Epidermal melanocyte (primary cell): ENCODE data around the gene ADAMTS17.

Source experiments
- DNase-seq: peaks from one replicate; pipeline ENCODE4 v3.0.0; 2011; ENCODE audit warnings: low spot score; ENCODE audit not compliant: insufficient read length

ADAMTS17 gene

DNA sequence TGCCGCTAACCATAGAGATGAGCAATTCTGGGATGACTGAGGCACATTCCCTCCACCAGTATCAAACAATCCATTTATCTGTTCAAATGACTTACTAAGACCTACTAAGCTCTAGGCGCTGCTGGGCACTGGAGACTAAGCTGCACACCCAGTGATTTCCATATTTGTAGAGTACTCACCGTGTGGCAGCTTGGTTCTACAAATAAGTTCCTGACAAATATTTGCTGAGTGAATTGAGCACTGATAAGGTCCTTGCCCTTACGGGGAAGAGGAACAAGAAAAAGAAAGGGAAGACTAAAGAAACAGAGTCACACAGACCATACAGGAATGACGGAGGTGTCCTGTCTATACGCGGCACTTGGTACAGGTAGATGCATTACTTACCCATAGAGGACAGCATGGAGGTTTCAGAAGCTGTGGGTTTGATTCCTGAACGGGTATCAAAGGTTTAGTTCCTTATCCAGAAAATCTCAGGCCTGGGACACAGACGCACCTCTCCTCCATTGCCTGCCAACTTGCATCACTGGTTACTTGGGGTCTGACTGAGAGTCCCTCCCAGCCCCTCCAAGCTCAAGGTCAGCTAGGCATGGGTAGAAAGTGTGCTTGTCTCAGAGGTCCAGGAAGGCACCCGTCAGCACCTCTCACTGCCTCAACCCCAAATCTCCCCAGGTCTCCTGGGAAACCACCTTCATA lies 310.0 kb downstream of the ADAMTS17 start:
- no peak for DNase-seq

DNA sequence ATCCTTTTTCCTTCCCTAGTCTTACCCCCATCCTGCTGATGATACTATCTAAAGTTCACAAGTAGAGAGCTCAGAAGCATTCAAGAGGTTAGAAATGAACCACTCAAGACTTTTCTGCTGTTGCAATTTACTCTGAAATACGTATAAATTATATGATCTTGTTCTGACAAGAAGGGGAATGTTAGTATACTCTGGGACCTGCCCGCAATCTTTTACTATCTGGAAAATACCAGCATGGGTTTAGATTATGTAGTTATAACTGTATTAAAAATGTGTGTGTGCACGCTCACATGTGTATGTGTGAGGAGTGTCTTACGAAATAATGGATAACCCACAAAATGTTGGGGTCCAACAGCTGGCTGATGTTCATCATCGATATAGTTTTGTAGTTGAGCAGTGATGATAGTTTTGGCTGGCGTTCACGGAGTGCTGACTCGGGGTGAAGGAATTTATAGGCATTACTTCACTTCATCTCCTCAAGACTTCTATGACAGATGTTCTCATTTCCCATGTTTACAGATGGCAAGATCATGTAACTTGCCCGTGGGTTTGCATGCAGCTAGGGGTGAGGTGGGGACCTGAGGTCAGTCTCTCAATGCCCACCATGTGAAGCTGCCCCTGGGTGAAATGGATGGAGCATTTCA lies 311.1 kb downstream of the ADAMTS17 start:
- no peak for DNase-seq

DNA sequence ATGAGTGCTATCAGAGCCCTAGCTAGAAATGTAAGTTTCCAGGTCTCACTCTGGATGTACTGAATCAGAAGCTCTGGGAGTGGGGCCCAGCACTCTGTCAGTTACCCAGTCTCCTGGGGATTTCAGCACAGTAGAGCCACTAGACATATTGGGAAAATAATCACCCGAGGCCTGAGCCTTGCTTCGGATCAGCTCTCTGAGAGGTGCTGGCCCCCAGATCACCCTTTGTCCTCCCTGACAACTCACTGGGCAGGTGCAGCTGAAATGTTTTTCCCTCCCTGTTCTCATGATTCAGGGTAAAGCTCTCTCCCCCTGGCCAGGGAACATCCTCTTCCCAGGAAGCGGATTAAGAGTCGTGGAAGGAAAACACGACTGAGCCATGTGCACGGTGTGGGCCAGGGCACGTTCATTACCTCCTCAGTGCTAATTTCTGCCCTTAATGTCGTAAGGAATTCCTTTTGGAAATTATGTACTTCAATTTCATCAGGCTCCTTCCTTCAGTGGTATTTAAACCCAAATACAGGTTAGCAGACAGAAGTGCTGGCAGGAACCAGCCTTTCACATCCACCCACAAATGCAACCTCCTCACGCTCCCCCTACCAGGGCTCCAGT lies 311.8 kb downstream of the ADAMTS17 start:
- DNase-seq = no peak

DNA sequence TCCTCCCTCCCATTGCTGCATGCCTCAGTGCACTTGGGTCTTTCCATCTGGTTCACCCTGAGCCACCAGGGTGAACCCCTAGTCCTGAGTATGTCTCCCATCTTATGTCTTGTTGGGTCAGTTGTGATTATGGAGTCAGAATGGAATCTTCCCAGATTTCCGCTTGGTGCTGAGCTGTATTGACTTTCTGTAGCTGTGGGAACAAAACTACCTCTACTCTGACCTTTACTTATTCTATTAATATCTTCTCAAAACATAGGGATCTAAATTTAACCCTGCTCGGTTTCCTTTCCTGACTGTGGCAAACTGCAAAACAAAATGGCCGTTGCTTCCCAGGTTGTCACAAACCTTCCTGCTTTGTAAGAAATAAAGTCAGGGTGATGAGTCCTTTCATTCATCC lies 312.7 kb downstream of the ADAMTS17 start:
- no peak for DNase-seq

DNA sequence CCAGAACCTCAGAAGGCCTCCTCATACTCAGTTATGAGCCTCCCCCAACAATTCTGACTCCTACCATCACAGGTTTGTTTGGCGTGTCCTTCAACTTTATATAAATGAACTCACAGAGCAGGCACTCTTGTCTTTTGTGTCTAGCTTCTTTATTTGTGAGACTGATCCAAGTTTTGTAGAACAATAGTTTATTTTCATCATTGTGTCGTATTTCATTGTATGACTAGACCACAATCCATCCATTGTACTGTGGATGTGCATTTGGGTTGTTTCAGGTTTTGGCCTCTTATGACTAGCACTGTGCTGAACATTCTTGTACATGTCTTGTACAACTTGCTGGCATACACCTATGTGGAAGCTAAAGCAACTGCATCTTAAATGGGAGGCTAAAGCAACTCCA lies 315.7 kb downstream of the ADAMTS17 start:
- DNase-seq = no peak

DNA sequence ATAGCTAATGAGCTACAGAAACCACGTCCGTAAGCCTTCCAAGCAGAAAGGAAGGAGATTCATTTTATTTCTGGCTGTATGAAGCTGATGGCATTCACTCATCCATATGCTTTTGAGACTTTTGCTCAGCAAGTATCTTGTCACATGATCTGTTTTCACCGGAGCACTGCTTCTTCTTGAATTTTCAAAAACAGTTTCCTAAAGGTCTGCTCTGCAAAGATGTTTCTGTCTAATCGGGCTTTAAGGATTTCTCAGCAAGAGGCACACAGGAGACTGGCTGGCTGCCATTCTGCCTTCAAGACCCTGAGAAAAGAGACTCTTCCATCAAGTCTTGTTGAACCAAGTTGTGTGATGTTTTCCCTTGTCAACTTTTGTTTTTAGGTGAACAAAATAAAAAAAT lies 319.0 kb downstream of the ADAMTS17 start:
- DNase-seq = no peak

DNA sequence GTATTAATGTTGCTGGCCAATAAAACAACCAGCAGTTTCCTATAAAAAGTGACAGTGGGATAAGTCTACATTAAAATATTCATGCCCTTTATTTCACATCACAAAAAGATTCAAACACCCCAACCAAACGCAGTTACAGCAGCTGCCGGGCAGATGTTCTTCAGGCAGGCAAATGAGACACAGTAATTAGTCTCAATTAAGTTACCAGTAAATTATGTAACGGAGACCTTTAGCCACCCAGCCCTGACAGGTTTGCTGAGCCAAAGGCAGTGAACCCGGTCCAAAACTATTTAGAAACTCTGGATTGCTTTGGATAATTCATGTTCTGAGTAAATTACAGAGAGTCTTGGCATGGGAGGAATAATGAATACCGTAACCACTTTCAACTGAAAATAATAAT lies 319.4 kb downstream of the ADAMTS17 start:
- DNase-seq = no peak

DNA sequence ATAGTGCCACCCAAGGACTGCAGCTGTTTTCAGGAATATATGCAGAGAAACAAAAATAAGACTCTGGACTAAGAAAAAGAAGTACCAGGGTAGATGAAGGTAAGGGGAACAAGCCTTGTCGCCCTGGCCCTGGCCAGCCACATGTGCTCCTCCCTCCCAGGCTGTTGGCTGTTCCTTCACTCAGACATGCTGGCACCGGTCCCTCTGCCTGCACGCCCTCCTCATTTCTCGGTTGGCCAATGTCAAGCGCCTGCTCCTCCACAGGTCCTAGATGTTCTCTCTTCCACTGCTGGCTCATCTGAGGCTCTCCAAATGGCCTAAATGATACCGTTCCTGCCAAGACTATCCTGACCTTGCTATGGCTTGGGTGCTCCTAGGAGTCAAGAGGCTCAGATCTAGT lies 320.1 kb downstream of the ADAMTS17 start:
- no peak for DNase-seq

DNA sequence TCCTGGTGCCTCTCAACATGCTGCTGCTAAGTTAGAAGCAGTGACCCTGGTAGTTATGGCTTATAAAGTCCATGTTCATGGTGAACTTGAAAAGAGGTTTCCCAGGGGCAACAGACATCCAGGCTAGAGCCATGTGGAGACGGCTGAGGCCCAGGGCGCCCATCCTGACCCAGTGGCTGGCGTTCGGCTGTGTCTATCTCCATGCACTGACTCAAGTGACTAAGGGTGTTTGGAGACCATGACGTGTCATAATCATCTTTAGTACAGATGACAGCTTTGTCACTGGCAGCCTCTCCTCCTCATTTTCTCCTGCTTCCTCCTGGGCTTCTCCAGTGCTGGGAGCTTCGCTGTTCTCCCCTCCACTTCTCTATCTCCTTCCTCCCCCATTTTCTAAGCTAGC lies 321.2 kb downstream of the ADAMTS17 start:
- DNase-seq = no peak

DNA sequence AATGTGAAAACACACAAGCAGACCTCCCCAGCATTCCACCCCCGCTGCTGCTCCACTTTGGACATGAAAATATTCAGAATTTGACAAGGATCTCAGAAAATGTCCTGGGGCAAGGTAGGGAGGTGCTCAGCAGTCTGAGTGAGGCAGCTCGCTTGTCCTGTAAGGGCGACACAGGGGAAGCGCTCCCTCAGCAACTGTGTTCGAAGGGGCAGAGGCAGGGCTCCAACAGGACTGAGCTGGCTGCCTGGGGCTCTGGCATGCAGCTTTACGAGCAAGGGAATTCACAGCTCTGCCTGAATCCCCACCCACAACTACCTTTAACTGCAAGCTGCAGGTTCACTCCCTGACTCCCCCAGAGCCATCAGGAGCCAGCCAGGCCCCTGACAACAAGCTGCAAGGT lies 321.6 kb downstream of the ADAMTS17 start:
- DNase-seq = no peak

DNA sequence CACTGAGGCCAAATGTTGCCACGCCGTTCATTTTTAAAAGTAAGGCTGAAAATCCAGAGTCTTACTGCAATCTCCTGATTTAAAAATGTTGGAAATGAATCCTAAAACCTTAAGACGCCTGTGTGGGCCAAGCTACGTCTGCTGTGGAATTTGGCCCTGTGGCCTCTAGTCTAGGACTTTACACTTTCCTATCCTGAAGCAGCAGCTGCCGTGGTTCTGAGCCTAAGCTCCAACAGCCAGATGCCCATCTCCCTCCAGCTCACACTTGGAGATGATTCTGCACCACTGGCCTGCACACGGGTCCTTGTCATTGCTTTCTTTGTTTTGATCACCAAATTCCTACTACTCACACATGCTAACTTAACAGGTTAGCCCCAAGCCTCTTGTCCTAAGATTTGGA lies 322.2 kb downstream of the ADAMTS17 start:
- no peak for DNase-seq

DNA sequence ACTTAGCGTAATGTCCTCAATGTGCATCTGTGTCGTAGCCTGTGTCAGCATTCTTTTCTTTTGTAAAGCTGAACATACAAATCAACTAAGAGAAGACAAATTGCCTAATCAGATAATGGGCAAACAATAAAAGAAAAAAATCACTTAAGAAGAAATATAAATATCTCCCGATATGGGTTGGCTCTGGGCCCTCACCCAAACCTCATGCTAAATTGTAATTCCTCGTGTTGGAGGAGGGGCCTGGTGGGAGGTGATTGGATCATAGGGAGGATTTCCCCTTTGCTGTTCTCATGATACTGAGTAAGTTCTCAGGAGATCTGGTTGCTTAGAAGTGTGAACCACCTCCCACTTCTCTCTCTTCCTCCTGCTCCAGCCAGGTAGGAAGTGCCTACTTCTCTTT lies 323.6 kb downstream of the ADAMTS17 start:
- DNase-seq = no peak

DNA sequence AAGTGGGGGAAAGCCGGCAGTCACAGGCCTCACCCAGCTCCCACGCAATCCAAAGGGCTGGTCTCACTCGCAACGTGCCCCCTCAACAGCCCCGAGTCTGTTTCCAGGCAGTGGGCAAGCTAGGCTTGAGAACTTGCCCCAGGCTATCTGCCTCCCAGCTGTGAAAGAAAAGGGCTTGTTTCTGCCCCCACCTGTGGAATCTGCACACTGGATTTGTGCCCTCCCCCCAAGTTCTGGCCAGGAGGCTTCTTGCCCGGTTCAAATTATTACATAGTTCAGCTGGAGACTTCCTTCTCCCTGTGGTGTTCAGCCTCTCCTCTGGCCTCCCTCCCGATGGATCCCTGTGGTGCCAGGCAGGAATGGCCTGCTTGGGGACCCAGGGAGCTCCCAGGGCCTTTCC lies 324.6 kb downstream of the ADAMTS17 start:
- DNase-seq = no peak

DNA sequence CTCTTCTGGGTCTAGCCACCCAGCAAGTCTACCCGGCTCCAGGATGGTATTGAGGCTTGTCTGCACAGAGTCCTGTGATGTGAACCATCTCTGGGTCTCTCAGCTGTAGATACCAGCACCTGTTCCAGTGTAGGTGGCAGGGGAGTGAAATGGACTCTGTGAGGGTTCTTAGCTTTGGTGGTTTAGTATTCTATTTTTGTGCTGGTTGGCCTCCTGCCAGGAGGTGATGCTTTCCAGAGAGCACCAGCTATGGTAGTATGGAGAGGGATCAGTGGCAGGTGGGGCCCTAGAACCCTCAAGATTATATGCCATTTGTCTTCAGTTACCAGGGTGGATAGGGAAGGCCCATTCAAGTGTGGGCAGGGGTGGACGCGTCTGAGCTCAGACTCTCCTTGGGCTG lies 325.1 kb downstream of the ADAMTS17 start:
- no peak for DNase-seq

DNA sequence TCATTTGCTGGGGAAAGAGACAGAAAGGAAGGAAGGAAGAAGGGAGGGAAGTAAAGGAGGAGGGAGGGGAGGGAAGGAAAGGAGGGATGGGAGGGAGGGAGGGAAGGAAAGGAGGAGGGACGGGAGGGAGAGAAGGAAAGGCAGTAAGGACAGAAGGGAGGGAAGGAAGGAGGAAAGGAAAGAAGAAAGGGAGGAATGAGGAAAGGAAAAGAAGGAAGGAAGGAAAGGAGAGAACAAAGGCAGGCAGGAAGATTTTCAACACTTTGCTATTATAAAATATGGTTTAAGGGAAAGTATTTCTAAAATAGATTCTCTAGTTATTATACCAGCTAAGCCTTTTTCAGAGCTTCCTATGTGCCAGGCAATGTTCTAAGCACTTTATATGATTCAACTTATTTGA lies 330.5 kb downstream of the ADAMTS17 start:
- DNase-seq = no peak

DNA sequence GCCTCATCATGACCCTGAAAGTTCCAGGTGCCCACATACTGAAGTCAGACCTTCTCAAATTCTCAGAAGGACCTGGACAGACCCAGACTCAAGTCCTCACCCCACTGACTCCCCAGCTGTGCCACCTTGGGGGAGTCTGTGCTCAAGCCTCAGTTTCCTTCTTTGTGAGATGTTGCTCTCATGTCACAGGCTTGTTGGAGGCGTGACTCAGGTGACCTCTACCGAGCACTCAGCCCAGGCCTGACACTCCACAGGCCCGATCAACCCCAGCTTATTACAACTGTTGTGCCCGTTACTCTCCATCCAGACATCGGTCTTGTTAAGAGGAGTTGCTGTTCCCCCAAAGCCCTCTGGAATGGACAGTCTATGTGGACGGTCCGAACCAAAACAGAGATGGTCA lies 332.4 kb downstream of the ADAMTS17 start:
- no peak for DNase-seq

DNA sequence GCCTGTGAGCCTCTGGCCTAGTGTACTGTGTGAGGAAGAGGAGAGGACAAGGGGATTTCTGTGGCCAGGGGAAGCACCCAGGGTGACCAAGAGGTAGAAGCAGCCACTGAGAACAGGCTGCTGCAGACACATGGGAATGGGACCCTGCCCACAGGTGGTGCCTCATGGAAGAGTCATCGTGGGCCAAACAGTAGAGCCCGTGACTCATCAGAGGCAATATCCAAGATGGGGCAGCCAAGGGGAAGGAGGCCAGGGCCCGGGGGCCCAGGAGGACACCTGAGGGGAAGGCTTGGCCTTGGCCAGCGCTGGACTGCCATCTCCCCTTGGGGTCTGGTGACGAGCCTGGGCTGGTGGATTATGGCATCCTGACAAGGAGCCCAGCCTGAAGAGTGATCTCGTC lies 333.5 kb downstream of the ADAMTS17 start:
- DNase-seq = no peak

DNA sequence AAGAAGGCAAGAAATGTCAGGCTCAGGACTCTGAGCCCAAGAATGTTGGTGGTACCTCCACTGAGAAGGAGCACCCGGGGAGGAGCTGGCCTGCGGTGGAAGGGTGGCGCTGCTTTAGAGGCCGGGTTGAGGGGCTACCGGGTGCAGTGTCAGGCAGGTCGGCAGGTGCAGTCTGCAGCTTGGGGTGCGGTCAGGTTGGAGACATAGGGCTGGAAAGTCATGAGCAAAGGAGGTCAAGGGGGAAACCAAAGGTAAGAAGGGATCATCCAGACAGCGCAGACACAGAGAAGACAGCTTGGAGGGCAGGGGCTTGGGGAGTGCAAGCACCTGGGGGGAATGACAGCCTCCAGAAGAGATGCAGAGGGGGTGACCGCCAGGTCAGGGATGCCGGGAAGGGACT lies 334.2 kb downstream of the ADAMTS17 start:
- DNase-seq = no peak

DNA sequence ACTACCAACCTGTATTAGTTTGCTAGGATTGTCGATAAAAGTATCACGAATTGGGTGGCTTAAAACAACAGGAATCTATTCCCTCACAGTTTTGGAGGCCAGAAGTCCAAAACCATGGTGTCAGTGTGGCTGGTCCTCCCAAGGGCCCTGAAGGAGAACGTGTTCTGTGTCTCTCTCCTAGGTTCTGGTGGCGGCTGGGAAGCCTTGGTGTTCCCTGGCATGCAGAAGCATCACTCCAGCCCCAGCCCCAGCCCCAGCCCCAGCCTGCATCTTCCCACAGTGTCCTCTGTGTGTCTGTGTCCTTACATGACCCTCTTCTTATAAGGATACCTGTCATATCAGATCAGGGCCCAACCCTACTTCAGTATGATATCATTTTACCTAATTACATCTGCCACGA lies 336.1 kb downstream of the ADAMTS17 start:
- DNase-seq = no peak

DNA sequence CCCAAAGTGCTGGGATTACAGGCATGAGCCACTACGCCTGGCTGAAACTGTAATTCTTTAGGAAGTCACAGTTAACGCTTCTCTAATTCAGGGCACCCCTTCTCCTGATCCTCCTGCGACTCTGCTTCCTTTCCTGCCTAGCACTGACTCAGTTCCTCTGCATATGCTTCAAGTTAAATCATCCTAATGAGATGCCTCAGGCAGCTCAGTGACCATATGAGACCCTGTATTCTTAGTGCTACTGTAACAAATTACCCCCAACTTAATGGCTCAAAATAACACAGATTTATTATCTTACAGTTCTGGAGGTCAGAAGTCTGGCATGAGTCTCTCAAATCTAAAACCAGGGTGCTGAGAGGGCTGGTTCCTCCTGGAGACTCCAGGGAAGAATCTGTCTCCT lies 336.8 kb downstream of the ADAMTS17 start:
- DNase-seq = no peak

DNA sequence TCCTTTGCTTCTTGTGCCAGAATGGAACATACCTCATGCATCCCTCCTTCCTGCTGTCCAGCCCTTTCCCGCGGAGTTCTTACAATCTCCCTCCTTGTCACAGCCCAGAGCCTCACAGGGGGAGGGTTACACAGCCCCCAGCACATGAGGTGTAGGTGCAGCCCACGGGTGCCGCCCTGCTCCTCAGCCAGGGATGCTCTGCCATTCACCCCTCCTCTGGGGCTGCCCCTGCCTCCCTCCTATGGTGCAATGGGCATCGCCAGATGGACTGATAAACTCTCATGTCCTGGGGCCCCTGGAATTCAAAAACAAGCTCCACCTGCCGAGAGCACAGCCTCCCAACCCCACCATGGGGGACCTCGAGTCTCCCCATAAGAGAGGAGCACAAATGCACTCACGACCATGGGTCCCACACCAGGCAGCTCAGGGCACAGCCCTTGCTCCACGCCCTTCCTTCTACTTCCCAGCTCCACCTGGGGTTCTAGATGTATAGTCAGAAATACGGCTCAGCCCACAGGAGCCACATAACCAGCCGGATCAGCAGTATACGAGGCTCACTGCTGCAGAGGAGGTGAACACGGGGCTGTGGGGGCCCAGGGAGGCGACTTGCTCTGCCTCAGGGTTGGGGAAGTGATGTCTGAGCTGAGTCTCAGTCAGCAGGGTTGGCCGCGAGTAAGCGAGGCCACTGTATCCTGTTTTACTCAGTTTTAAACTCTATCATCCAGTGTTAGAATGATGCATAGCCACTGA lies 338.8 kb downstream of the ADAMTS17 start:
- DNase-seq = no peak

DNA sequence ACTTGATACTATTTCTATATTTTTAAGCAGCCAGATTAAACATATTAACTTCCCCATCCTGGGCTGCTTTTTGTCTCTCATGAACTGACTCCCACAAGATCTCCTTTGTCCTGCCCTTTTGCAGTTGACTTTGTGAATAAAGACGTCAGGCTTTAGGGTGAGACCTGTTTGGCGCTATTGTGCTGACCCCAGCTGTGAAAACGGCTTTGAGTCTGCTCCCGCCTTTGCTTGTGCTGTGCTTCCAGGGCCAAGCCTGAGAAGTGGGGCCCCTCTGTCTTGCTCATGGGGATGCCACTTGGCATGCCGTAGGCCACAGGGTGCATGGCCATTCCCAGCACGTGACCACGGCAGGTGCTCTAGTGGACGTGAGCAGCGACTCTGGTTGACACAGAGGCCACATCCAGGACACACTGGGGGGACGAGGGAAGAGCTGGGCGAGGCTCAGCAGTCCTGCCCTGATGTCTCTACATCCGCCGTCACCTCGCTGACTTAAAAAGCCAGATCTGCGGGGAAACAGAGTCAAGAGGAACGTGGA lies 339.6 kb downstream of the ADAMTS17 start:
- no peak for DNase-seq
